ENCODE data around the gene NR5A2.

NR5A2 gene

DNA sequence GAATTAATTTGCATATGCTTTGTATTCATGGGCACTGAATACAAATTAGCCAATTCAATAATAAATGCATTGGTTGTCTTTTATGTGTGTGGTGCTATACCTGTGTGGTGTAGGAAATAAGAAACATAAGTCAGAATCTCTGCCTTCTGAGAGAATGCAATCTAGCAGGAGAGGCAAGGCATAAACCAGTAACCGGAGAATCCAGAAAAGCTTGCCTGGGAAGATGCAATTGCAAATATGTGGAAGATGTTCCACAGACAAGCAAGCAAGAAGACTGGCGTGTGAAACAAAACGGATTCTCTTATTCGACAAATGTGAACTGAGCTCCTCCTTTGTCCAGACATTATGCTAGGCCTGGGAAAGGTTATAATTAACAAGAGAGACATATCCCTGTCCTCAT, 134.3 kb downstream of the NR5A2 start:
- DNase-seq (ENCODE audit: low spot score), result no peak
- Mint-ChIP-seq H3K27ac (no peak overlapping the region), H3K9me3 (no peaks in the 10 kb centered on the region), H3K4me3 (no peak overlapping the region), H3K27me3 (ENCODE audit: low read depth) (peaks cover 8% of the 10 kb centered on the region), H3K4me1 (ENCODE audit: low read depth) (peaks cover 4% of the 10 kb centered on the region), H3K36me3 (ENCODE audit: low read depth) (no peaks in the 10 kb centered on the region)

GRCh38 chr1:200162258-200162657, 134.7 kb downstream of the NR5A2 start:
- H3K36me3 Mint-ChIP-seq (ENCODE audit: low read depth), result no peaks in the 10 kb centered on the region
- H3K27ac Mint-ChIP-seq, result no peak overlapping the region
- H3K27me3 Mint-ChIP-seq (ENCODE audit: low read depth), result peaks cover 11% of the 10 kb centered on the region
- peaks cover 3% of the 10 kb centered on the region for H3K4me1 Mint-ChIP-seq (ENCODE audit: low read depth)
- no peak overlapping the region for H3K4me3 Mint-ChIP-seq
- H3K9me3 Mint-ChIP-seq, result no peaks in the 10 kb centered on the region
- DNase-seq (ENCODE audit: low spot score), result no peak

GRCh38 chr1:200162877-200163276, 135.4 kb downstream of the NR5A2 start:
- H3K9me3 Mint-ChIP-seq, result no peaks in the 10 kb centered on the region

GRCh38 chr1:200163911-200164310, 136.4 kb downstream of the NR5A2 start:
- Mint-ChIP-seq H3K4me3 (no peak overlapping the region), H3K36me3 (ENCODE audit: low read depth) (no peaks in the 10 kb centered on the region), H3K27me3 (ENCODE audit: low read depth) (peaks cover 18% of the 10 kb centered on the region), H3K9me3 (no peaks in the 10 kb centered on the region), H3K4me1 (ENCODE audit: low read depth) (no peaks in the 10 kb centered on the region), H3K27ac (no peak overlapping the region)
- no peak for DNase-seq (ENCODE audit: low spot score)

More at GRCh38 chr1:200162877-200163276, 135.4 kb downstream of the NR5A2 start:
- Mint-ChIP-seq H3K36me3 (ENCODE audit: low read depth) (no peaks in the 10 kb centered on the region), H3K27me3 (ENCODE audit: low read depth) (peaks cover 17% of the 10 kb centered on the region), H3K27ac (no peak overlapping the region), H3K4me1 (ENCODE audit: low read depth) (no peaks in the 10 kb centered on the region), H3K4me3 (no peak overlapping the region)
- DNase-seq (ENCODE audit: low spot score), result no peak

DNA sequence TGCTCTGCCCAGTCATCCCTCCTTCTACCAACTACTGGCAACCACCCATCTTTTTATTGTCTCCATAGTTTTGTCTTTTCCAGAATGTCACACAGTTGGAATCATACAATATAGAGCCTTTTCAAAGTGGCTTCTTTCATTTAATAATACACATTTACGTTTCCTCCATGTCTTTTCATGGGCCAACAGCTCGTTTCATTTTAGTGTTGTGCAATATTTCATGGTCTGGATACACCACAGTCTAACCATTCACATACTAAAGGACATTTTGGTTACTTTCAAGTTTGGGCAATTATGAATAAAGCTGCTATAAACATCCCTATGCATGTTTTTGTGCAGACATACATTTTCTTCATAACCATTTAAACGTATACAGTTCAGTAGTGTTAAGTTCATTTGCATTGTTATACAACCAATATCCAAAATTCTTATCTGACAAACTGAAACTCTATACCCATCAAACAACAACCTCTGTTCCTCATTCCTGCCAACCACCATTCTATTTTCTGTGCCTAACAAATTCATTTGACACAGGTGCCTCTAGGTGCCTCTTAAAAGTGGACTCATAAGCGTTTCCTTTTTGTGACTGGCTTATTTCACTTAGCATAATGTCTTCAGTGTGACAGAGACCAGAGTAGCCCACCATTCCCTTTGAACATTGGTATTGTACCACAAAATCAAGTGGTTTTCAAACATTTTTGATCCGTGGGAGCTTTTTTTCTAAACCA, 138.1 kb downstream of the NR5A2 start:
- peaks cover 17% of the 10 kb centered on the region for H3K27me3 Mint-ChIP-seq (ENCODE audit: low read depth)
- H3K9me3 Mint-ChIP-seq, result no peaks in the 10 kb centered on the region
- H3K4me1 Mint-ChIP-seq (ENCODE audit: low read depth), result no peaks in the 10 kb centered on the region
- H3K4me3 Mint-ChIP-seq, result no peak overlapping the region
- no peak for DNase-seq (ENCODE audit: low spot score)
- H3K36me3 Mint-ChIP-seq (ENCODE audit: low read depth), result no peaks in the 10 kb centered on the region
- no peak overlapping the region for H3K27ac Mint-ChIP-seq

DNA sequence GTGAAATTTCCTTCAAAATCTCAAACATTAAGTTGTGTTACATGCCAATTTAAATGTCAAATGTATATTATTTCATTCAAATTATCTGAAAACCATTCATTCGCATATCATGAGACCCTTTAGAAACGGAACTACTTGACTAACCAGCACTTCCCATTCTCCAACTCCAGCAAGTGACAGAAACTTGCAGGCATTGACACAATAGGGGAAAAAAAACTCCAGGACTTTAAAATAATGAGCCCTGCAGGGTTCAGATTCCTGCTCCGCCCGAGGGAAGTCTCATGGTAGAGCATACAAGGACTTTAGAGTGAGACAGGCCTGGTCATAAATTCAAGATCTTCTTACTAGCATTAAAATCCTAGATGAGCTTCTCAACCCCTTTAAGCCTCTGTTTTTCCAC, 138.9 kb downstream of the NR5A2 start:
- DNase-seq (ENCODE audit: low spot score), result no peak
- Mint-ChIP-seq H3K4me1 (ENCODE audit: low read depth) (no peaks in the 10 kb centered on the region), H3K4me3 (no peak overlapping the region), H3K36me3 (ENCODE audit: low read depth) (no peaks in the 10 kb centered on the region), H3K9me3 (no peaks in the 10 kb centered on the region), H3K27ac (no peak overlapping the region), H3K27me3 (ENCODE audit: low read depth) (peaks cover 20% of the 10 kb centered on the region)

DNA sequence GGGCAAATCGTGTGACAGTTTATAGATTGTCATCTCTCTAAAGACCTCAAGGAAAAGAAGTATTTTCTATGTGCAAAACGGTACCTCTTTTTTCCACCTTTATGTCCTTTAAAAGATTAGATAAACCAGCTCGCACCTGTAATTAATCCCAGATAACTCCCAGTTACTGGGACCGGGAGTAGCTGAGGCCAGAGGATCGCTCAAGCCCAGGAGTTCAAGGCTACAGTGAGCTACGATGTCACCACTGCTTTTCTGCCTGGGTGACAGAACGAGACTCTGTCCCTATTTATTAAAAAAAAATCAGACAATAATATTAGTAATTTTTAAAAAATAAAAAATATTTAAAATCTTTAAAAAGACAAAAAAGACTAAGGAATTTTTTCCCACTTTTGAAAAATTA, 141.4 kb downstream of the NR5A2 start:
- DNase-seq (ENCODE audit: low spot score), result no peak
- no peak overlapping the region for H3K27ac Mint-ChIP-seq
- no peak overlapping the region for H3K4me3 Mint-ChIP-seq
- H3K4me1 Mint-ChIP-seq (ENCODE audit: low read depth), result no peaks in the 10 kb centered on the region
- H3K36me3 Mint-ChIP-seq (ENCODE audit: low read depth), result no peaks in the 10 kb centered on the region
- H3K27me3 Mint-ChIP-seq (ENCODE audit: low read depth), result peaks cover 36% of the 10 kb centered on the region
- H3K9me3 Mint-ChIP-seq, result no peaks in the 10 kb centered on the region

DNA sequence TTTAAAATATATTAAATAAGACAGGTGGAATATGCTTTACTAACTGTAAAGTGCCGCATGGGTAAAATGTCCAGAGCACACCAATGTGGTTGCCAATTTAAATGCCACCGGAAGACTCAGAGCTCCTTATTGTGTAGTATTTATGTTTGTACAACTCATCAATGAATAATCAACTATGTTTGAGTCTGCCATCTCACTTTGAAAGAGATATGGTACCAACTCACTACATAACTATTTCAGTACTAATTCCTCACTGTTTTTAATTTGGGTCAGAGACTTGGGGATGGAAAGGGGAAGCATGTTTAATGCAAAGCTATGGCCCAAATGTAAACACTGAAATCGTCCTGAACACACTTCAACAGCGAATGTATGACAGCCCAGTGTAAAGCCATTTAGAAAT, 144.8 kb downstream of the NR5A2 start:
- Mint-ChIP-seq H3K27ac (no peak overlapping the region), H3K36me3 (ENCODE audit: low read depth) (no peaks in the 10 kb centered on the region), H3K4me1 (ENCODE audit: low read depth) (peaks cover 10% of the 10 kb centered on the region), H3K9me3 (no peaks in the 10 kb centered on the region), H3K4me3 (no peak overlapping the region), H3K27me3 (ENCODE audit: low read depth) (peaks cover 38% of the 10 kb centered on the region)
- DNase-seq (ENCODE audit: low spot score), result no peak

DNA sequence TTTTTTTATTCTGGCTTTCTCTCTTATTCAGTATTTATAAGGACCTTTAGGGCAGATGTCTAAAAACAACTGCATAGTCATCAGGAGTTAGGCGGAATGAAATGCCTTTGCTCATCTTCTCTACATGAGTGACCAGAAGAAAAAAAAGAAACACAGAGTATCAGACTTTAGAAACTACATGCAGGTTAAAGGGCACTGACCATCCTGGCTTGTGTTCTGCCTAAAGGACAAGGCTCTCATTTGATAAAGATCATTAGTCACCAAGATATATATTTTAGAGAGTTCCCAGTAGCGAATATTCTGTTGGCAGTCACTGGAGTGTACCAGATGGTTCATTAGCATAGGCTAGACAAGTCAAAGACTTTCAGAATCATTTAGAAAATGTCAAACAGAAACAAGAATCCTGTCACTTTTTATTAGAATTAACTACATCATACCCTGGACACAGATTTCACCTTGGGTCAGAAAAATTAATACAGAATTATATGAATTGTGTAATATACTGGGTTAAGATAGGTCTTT, 145.6 kb downstream of the NR5A2 start:
- peaks cover 32% of the 10 kb centered on the region for H3K27me3 Mint-ChIP-seq (ENCODE audit: low read depth)
- no peaks in the 10 kb centered on the region for H3K9me3 Mint-ChIP-seq
- no peak overlapping the region for H3K4me3 Mint-ChIP-seq
- peaks cover 10% of the 10 kb centered on the region for H3K4me1 Mint-ChIP-seq (ENCODE audit: low read depth)
- H3K36me3 Mint-ChIP-seq (ENCODE audit: low read depth), result no peaks in the 10 kb centered on the region
- H3K27ac Mint-ChIP-seq, result no peak overlapping the region
- DNase-seq (ENCODE audit: low spot score), result no peak

- no peaks in the 10 kb centered on the region for H3K36me3 Mint-ChIP-seq (ENCODE audit: low read depth)
- H3K27me3 Mint-ChIP-seq (ENCODE audit: low read depth), result peaks cover 32% of the 10 kb centered on the region
- no peak overlapping the region for H3K27ac Mint-ChIP-seq
- no peak for DNase-seq (ENCODE audit: low spot score)
- H3K4me3 Mint-ChIP-seq, result no peak overlapping the region
- no peaks in the 10 kb centered on the region for H3K9me3 Mint-ChIP-seq
- peaks cover 10% of the 10 kb centered on the region for H3K4me1 Mint-ChIP-seq (ENCODE audit: low read depth)
Measured at GRCh38 chr1:200174525-200175295, 147.2 kb downstream of the NR5A2 start.

DNA sequence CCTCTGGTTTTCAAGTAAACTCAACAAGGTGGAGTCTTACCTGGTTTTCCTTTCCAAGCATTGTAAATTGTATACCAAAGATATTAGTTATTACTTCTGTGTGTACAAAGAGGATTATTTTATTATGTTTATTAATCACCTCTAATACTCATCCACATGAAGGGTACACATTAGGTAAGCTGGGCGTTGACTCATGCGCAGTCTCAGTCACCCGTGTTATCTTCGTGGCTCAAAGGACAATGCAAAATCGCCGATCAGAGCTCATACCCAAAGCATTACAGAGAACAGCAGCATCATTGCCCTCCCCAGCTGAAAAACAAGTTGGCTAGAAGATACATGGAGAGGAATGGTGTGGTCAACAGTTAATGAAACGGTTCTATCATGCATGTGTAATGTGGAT, 148.7 kb downstream of the NR5A2 start:
- H3K27me3 Mint-ChIP-seq (ENCODE audit: low read depth), result peaks cover 33% of the 10 kb centered on the region
- no peak overlapping the region for H3K4me3 Mint-ChIP-seq
- no peak overlapping the region for H3K27ac Mint-ChIP-seq
- peaks cover 10% of the 10 kb centered on the region for H3K4me1 Mint-ChIP-seq (ENCODE audit: low read depth)
- no peaks in the 10 kb centered on the region for H3K9me3 Mint-ChIP-seq
- H3K36me3 Mint-ChIP-seq (ENCODE audit: low read depth), result no peaks in the 10 kb centered on the region
- no peak for DNase-seq (ENCODE audit: low spot score)

GRCh38 chr1:200176798-200177197, 149.3 kb downstream of the NR5A2 start:
- H3K36me3 Mint-ChIP-seq (ENCODE audit: low read depth), result no peaks in the 10 kb centered on the region
- no peak overlapping the region for H3K27ac Mint-ChIP-seq
- H3K27me3 Mint-ChIP-seq (ENCODE audit: low read depth), result peaks cover 27% of the 10 kb centered on the region
- H3K9me3 Mint-ChIP-seq, result no peaks in the 10 kb centered on the region
- H3K4me1 Mint-ChIP-seq (ENCODE audit: low read depth), result peaks cover 10% of the 10 kb centered on the region
- no peak for DNase-seq (ENCODE audit: low spot score)
- H3K4me3 Mint-ChIP-seq, result no peak overlapping the region

GRCh38 chr1:200178340-200178739, 150.8 kb downstream of the NR5A2 start:
- Mint-ChIP-seq H3K27ac (no peak overlapping the region), H3K4me1 (ENCODE audit: low read depth) (peaks cover 10% of the 10 kb centered on the region), H3K4me3 (no peak overlapping the region), H3K36me3 (ENCODE audit: low read depth) (no peaks in the 10 kb centered on the region), H3K27me3 (ENCODE audit: low read depth) (peaks cover 22% of the 10 kb centered on the region), H3K9me3 (no peaks in the 10 kb centered on the region)
- no peak for DNase-seq (ENCODE audit: low spot score)

DNA sequence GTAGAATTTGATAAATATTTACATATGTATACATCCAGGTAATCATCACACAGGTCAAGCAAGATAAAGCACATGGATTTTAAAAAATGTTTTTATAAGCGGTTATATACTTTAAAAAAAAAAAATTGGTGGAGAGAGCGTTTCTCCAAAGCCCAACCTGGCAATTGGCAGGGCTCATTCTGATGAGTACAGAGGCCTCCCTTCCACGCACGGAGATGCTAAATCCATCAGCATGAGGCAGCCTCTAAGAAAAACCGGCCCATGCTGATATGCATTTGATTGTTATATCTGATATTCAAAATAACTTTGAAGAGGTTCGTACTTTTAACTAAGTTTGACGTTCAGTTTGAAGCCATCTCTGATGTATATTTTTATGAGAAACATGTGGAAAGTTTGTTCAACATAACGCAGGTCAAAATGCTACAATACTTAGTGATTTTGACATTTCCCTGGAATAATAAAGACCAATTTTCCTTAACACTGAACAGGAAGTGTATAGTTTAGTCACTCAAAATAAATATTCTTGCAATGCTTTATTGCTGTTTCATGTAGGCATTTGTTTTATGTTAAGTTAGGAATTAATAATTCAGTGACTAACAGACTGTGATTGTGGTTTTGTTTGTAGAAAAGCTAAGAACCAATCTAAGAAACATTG, 151.7 kb downstream of the NR5A2 start:
- Mint-ChIP-seq H3K27me3 (ENCODE audit: low read depth) (peaks cover 17% of the 10 kb centered on the region), H3K36me3 (ENCODE audit: low read depth) (no peaks in the 10 kb centered on the region), H3K4me1 (ENCODE audit: low read depth) (peaks cover 9% of the 10 kb centered on the region), H3K9me3 (no peaks in the 10 kb centered on the region), H3K4me3 (no peak overlapping the region), H3K27ac (no peak overlapping the region)
- DNase-seq (ENCODE audit: low spot score), result no peak
